ENCODE measurements around the gene SLCO4A1.

SLCO4A1 gene, protein sequence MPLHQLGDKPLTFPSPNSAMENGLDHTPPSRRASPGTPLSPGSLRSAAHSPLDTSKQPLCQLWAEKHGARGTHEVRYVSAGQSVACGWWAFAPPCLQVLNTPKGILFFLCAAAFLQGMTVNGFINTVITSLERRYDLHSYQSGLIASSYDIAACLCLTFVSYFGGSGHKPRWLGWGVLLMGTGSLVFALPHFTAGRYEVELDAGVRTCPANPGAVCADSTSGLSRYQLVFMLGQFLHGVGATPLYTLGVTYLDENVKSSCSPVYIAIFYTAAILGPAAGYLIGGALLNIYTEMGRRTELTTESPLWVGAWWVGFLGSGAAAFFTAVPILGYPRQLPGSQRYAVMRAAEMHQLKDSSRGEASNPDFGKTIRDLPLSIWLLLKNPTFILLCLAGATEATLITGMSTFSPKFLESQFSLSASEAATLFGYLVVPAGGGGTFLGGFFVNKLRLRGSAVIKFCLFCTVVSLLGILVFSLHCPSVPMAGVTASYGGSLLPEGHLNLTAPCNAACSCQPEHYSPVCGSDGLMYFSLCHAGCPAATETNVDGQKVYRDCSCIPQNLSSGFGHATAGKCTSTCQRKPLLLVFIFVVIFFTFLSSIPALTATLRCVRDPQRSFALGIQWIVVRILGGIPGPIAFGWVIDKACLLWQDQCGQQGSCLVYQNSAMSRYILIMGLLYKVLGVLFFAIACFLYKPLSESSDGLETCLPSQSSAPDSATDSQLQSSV

DNA sequence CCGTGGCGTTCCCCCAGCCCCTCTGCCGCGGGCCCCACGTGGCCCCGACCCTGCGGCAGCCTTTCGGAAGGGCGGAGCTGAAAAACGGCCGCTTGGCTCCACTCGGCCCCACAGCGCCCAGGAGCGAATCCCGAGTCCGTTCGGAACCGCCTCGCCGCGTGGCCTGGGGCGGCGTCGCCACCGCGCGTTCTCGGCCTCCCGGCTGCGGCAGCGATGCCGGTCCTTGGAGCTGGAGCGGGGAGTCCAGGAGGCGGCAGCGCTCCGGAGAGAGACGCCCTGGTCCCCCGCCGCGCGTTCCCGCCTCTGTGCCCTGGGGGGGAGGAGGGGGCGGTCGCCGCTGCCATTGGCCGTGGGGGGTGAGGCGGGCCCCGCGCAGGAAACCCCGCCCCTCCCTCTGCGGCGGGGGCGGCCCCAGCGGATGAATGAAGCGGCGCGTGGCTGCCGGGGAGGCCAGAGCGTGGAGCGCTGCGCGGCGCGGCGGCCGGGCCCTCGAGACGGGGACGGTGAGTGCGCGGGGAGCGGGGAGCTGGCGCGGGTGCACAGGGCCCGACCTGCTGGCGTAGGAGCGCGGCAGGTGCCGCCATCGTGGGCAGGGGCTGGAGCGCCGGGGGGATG is at the start of gene SLCO4A1:
Gene SLCO4A1 (plus strand): TSS at position 453 of the 615 bp plus-strand sequence. CDS start 13,952 bp downstream, outside the sequence.
- in situ Hi-C loops (cut with MboI; ENCODE audit: low sequenced_read_pairs, unreplicated experiment), result no loop called here
- peak; percentile 96 for DNase-seq (ENCODE audit: low spot score)

DNA sequence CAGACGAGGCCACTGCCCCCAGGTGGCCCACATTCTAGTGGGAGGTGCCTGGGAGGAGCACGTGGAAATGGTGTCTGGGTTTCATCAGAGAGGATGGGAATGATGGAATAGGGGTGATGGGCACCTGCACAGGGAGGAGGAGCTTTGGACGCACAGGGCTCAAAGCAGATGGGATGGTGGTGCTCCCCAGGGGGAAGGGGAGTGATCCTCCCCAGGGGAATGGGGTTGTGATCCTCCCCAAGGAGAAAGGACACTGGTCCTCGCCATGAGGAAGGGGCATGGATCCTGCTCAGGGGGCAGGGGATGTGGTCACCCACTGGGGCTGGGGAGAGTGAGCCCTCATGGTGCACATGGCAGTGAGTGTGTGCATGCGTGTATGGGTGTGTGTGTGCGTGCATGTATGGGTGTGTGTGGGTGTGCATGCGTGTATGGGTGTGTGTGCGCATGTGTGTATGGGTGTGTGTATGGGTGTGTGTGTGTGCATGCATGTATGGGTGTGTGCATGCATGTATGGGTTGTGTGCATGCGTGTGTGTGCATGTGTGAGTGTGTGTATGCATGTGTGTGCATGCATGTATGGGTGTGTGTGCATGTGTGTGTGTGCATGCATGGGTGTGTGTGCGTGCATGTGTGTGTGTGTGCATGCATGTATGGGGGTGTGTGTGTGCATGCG is 49.7 kb upstream of the SLCO4A1 start:
- in situ Hi-C loops (cut with MboI; ENCODE audit: low sequenced_read_pairs, unreplicated experiment), result no loop called here
- TF ChIP-seq, protein P1, sequence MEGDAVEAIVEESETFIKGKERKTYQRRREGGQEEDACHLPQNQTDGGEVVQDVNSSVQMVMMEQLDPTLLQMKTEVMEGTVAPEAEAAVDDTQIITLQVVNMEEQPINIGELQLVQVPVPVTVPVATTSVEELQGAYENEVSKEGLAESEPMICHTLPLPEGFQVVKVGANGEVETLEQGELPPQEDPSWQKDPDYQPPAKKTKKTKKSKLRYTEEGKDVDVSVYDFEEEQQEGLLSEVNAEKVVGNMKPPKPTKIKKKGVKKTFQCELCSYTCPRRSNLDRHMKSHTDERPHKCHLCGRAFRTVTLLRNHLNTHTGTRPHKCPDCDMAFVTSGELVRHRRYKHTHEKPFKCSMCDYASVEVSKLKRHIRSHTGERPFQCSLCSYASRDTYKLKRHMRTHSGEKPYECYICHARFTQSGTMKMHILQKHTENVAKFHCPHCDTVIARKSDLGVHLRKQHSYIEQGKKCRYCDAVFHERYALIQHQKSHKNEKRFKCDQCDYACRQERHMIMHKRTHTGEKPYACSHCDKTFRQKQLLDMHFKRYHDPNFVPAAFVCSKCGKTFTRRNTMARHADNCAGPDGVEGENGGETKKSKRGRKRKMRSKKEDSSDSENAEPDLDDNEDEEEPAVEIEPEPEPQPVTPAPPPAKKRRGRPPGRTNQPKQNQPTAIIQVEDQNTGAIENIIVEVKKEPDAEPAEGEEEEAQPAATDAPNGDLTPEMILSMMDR (IDR thresholded peaks at IDR 0.05; ENCODE audit: borderline replicate concordance, control extremely low read depth, extremely low read depth, insufficient read depth, missing control alignments), result no peak
- no peak for DNase-seq (ENCODE audit: low spot score)

More for the DNA sequence above, at the start of gene SLCO4A1:
- TF ChIP-seq, protein P1 (IDR thresholded peaks at IDR 0.05; ENCODE audit: borderline replicate concordance, control extremely low read depth, extremely low read depth, insufficient read depth, missing control alignments), result no peak

DNA sequence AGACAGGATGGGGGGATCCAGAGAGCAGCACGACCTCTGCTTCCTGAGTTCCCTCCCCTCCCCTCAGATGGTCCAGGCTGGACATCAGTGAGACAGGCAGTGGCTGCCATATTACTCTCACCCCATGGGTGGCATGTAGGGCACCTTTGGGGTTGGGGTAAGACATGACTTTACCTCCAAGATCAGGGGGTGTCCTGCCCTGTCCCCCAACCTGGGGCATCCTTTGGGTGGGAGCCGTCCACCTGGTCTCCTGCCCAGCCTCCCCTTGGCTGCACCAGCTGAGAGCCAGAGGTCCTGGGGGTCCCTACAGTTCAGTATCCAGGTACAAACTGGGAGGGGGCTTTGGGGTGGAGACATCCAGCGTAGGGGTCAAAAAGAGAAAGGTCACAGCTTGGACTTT is 48.7 kb upstream of the SLCO4A1 start:
- in situ Hi-C loops (cut with MboI; ENCODE audit: low sequenced_read_pairs, unreplicated experiment), result no loop called here
- TF ChIP-seq, protein P1 (IDR thresholded peaks at IDR 0.05; ENCODE audit: borderline replicate concordance, control extremely low read depth, extremely low read depth, insufficient read depth, missing control alignments), result no peak
- DNase-seq (ENCODE audit: low spot score), result no peak

DNA sequence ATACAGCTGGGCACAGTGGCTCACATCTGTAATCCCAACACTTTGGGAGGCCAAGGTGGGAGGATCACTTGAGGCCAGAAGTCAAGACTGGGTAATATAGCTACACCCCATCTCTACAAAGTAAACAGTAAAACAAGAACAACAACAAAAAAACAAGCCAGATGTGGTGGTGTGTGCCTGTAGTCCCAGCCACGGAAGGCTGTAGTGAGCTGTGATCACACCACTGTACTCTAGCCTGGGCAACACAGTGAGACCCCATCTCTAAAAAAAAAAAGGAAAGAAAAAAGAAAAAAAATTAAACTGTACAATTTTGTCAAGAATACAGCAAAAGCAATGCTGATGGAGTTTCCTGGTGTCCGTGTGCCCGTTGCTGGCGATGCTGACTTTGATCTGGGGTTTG is 47.2 kb upstream of the SLCO4A1 start:
- TF ChIP-seq, protein P1 (IDR thresholded peaks at IDR 0.05; ENCODE audit: borderline replicate concordance, control extremely low read depth, extremely low read depth, insufficient read depth, missing control alignments), result no peak
- no peak for DNase-seq (ENCODE audit: low spot score)
- in situ Hi-C loops (cut with MboI; ENCODE audit: low sequenced_read_pairs, unreplicated experiment), result no loop called here

DNA sequence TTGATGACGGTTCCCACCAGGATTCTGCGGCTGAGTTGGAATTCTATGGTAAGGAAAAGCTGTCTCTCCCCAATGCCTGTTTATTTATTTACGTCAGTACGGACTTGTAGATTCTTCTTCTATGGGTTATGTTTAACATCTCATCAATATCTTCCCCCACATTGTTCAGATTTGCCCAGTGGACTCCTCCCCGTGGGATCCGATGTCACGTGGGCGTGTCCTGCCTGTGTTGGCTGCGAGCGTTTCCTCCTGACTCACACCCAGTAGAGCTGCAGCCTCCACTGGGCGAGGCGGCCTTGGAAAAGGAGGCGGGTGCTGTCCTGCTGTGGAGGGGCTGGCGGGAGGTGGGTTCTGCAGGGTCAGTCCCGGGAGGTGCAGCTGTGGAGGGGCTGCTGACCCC is 46.8 kb upstream of the SLCO4A1 start:
- DNase-seq (ENCODE audit: low spot score), result no peak
- TF ChIP-seq, protein P1 (IDR thresholded peaks at IDR 0.05; ENCODE audit: borderline replicate concordance, control extremely low read depth, extremely low read depth, insufficient read depth, missing control alignments), result no peak
- in situ Hi-C loops (cut with MboI; ENCODE audit: low sequenced_read_pairs, unreplicated experiment), result no loop called here

DNA sequence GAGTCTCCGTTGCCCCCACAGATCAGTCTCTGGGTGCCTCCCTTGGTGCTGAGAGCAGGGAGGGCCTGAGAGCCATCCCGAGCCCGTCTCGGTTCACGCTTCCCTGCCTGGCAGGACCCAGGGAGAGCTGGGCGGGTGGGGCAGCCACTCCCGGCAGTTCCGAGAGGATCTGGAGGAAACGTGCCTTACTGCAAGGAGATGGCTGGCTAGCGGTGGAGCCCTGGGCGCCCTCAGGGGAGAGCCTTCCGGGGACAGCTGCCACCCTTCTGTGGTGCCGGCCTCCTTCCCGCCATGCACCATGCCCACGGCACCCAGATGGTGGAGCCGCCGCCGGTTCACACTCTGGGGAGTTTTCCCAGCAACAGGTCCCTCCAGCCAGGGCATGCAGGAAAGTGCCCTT is 45.8 kb upstream of the SLCO4A1 start:
- TF ChIP-seq, protein P1 (IDR thresholded peaks at IDR 0.05; ENCODE audit: borderline replicate concordance, control extremely low read depth, extremely low read depth, insufficient read depth, missing control alignments), result no peak
- in situ Hi-C loops (cut with MboI; ENCODE audit: low sequenced_read_pairs, unreplicated experiment), result no loop called here
- no peak for DNase-seq (ENCODE audit: low spot score)

Data from GM13976 (cell line).